Stimulated activated CD4-positive, alpha-beta T cell treated with anti-CD3 and anti-CD28 coated beads, TNF-alpha, amount 100 ng/mL, for 48 hours (primary cell): Measurements from ENCODE around the gene ECHS1.
"Not testable (repeated sequence)": the region's sequence is repeated elsewhere in the genome, so short reads cannot be mapped to it uniquely, and the experiment has no call there.

Experiments
- DNase-seq, 3 donors: peaks; one replicate each; pipeline ENCODE4 v3.0.0-alpha.2; 2020; ENCODE audit warnings: low read depth in 3 of 3

Gene ECHS1

DNA sequence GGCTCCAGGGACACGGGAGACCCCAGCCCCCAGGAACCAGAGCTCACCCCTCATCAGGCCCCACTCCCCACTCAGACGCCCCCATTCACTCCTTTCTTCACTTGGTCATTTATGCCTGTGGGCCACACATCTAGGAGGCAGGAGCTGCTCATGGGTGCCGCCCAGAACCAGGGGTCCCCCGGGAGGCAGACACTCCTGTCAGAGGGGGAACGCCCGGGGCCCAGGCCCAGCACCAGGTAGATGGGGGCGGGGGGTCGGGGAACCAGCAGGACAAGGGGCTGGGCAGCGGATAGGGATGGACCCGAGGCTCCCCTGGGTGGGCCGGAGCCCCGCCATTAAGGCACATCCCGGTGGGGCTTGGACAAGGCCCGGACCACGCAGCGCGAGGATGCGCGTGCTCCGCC lies 48.3 kb downstream of the ECHS1 start:
- no peak for DNase-seq

DNA sequence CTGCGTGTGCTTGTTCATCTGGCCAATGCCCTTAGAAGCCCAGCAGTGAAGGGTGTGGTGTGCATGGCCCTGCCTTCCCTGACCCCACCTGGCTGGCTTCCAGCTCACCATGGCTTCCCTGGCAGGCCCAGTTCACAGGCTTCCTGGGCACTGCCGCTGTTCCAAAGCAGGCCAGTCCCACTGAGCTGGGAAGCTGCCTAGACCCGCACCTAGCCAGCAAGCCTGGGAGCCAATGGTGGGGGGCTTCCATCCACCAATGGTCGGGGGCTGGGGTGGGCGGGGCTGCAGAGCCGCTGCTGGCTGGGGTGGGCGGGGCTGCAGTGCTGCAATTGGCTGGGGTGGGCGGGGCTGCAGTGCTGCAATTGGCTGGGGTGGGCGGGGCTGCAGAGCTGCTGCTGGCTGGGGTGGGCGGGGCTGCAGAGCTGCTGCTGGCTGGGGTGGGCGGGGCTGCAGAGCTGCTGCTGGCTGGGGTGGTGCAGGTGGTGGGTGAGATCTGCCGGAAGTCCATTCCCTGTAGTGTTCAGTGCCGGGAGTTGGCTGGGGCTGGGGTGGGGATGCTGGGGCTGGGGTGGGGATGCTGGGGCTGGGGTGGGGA lies 48.9 kb downstream of the ECHS1 start:
- peak in 2 of 3 donors; percentile 56 to 59 for DNase-seq

DNA sequence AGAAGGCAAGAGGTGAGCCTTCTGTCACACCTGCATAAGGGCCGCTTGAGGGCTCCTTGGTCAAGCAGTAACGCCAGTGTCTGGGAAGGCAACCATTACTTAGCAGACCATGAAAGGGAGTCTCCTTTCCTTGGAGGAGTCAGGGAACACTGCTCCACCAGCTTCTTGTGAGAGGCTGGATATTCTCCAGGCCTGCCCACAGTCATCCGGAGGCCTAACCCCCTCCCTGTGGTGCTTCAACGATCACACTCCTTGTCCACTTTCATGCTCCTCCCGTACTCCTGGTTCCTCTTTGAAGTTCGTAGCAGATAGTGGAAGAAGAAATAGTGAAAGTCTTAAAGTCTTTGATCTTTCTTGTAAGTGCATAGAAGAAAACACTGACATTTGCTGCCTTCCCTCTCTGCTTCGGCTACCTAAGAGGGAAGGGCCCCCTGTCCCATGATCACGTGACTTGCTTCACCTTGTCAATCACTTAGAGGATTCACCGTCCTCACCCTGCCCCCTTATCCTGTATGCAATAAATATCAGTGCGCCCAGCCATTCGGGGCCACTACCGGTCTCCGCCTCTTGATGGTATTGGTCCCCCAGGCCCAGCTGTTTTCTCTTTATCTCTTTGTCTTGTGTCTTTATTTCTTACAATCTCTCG lies 51.0 kb downstream of the ECHS1 start:
- DNase-seq: not testable (repeated sequence)

DNA sequence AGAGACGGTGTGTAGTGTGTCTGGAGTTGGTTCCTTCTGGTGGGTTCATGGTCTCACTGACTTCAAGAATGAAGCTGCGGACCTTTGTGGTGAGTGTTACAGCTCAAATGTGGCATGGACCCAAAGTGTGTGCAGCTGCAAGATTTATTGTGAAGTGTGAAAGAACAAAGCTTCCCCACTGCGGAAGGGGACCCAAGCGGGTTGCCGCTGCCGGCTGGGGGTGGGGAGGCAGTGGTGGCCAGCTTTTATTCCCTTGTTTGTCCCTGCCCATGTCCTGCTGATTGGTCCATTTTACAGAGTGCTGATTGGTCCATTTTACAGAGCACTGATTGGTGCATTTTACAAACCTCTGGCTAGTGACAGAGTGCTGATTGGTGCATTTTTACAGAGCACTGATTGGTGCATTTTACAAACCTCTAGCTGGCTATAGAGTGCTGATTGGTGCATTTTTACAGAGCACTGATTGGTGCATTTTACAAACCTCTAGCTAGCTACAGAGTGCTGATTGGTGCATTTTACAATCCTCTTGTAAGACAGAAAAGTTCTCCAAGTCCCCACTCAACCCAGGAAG lies 52.2 kb downstream of the ECHS1 start:
- DNase-seq: not testable (repeated sequence)

DNA sequence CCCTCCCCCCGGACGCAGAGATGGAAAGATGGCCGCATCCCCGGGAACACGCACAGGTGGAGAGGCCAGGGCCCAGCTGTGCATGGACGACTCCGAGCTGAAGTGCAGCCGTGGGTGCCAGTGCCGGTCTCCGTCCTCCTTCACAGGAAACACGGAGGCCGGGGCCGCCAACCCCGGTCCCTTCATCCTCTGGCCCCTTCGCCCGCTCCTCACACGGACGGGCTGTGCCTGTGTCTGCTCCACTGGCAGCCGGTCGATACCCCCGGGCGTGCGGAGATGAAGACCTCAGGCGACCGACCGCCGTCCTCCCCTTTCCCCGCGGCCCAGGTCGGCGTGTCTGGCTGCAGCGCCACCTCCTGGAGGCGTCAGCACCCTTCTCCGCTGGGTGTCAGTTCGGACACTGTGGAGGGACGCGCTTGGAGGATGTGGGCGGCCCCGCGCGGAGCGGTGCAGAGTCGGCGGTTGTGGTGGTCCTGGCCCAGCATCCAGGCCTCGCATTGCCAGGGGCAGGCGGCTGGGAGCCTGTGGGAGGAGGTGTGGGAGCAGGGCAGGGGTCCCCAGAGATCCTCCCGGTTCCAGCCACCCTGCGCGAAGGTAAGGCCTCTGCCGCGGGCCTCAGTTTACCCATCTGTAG lies 54.5 kb downstream of the ECHS1 start:
- peak; percentile 43 to 67 (median 45) for DNase-seq

DNA sequence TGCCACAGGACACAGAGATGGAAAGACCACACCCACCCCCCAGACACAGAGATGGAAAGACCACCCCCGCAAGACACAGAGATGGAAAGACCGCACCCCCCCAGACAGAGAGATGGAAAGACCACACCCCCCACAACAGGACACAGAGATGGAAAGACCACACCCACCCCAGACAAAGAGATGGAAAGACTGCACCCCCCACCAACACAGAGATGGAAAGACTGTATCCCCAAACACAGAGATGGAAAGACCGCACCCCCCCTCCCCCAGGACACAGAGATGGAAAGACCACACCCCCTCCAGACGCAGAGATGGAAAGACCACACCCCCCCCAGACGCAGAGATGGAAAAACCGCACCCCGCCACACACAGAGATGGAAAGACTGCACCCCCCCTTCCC lies 56.4 kb downstream of the ECHS1 start:
- DNase-seq: no peak

DNA sequence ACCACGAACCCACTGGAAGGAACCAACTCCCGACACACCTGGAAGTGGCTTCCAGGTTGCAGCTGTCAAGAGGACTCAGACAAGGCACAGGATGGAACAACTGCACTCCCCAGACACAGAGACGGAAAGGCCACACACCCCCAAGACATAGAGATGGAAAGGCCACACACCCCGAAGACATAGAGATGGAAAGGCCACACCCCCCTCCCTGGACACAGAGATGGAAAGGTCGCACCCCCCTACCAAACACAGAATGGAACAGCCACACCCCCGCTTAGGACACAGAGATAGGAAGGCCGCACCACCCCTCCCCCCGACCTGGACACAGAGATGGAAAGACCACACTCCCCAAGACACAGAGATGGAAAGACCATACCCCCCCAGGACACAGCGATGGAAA lies 56.9 kb downstream of the ECHS1 start:
- DNase-seq: no peak

DNA sequence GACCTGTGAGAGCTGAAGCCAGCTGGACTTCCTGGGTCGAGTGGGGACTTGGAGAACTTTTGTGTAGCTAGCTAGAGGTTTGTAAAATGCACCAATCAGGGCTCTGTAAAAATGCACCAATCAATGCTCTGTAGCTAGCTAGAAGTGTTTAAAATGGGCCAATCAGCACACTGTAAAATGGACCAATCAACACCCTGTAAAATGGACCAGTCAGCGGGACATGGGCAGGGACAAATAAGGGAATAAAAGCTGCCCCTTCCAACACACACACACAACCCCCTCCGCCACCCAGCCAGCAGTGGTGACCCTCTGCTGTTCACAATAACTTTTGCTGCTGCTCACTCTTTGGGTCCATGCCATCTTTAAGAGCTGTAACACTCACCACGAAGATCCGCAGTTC lies 57.3 kb downstream of the ECHS1 start:
- DNase-seq: no peak

DNA sequence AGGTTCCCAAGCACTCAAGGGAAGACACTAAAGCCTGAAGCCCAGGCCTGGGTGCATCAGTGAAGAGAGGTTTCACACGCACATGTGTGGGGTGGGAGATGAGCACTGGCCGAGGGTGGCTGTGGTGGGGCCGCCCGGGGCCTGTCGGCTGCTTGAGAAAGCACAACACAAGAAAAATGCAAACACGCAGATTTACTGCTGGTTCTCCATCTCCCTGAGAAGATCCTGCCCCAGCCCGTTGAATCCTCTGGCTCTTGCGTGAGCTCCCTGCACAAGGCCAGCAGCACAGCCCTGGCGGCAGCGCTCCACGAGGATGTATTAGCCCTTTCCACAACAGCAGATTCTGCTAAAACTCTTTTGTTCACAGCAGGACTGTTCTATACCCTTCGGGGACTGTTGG lies 58.2 kb downstream of the ECHS1 start:
- DNase-seq: no peak

DNA sequence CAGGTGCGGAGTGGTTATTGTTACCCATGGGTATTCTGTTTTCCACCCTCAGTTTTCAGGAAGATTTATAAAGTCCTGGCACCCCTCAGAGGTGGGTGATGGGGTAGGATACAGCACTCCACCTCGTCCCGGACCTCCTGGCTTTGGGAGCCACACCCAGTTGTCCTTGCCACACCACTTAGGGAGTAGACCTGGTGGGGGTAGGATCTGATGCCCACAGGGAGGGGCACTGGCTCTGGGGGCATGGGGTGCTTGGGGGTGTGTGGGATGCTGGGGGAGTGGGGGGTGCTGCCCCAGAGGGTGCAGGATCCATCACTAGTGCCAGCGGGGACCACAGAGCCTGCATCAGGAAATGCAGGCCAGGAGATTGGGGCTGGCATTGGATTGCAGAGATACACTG lies 60.0 kb downstream of the ECHS1 start:
- DNase-seq: no peak

DNA sequence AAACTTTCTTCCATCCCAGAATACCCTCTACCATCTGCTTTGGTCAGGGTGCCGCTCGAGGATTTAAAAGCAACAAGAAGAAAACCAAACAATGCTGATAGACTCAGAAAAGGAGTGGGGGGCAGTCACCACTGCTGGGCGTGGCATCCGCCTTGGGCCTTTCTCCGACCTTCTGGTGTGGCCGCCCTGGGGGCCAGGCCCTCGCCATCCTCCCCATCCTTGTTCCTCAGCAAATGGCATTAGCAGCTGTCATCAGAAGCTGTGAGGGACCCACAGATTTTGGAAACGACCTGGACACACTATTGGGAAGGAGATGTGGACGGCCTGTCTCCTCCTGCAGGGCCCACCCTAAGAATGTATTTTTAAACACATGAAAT lies 60.4 kb downstream of the ECHS1 start:
- no peak for DNase-seq
